Liver (tissue), 9 donors: Measurements from ENCODE around the gene TMEM255A. TPM values are rescaled to one million over a fixed set of nuclear protein-coding genes. Genes with fewer than 3 reads are reported as not detected.

Experiments
- DNase-seq: peaks from one replicate; pipeline ENCODE4 v3.0.0-alpha.2; 2017; ENCODE audit warnings: low spot score
- H3K27ac ChIP-seq, 2 donors: one replicate each; pipeline ENCODE4 v1.7.0; 2013; ENCODE audit warnings: inconsistent platforms in 2 of 2, low read length in 2 of 2, control low read depth in 1 of 2, low read depth in 1 of 2, mild to moderate bottlenecking in 1 of 2
- H3K27me3 ChIP-seq, 4 donors: one replicate each; pipeline versions ENCODE4 v1.6.1 to v1.7.0; 2013; ENCODE audit warnings: low read length in 3 of 4, inconsistent platforms in 1 of 4, mild to moderate bottlenecking in 1 of 4, moderate library complexity in 1 of 4; ENCODE audit not compliant: control insufficient read depth in 4 of 4, insufficient read depth in 4 of 4
- H3K36me3 ChIP-seq, 4 donors: one replicate each; pipeline versions ENCODE4 v1.6.1 to v1.7.0; 2013; ENCODE audit warnings: low read length in 3 of 4, mild to moderate bottlenecking in 3 of 4, low read depth in 1 of 4, moderate library complexity in 1 of 4; ENCODE audit not compliant: control insufficient read depth in 4 of 4, insufficient read depth in 3 of 4
- H3K4me1 ChIP-seq, 4 donors: one replicate each; pipeline versions ENCODE4 v1.6.1 to v1.7.0; 2013; ENCODE audit warnings: low read length in 3 of 4, mild to moderate bottlenecking in 3 of 4, moderate library complexity in 1 of 4; ENCODE audit not compliant: control insufficient read depth in 4 of 4, insufficient read depth in 4 of 4
- H3K4me3 ChIP-seq, 3 donors: one replicate each; pipeline versions ENCODE4 v1.6.1 to v1.7.0; 2013; ENCODE audit warnings: low read length in 3 of 3, control low read depth in 1 of 3, low read depth in 1 of 3, mild to moderate bottlenecking in 1 of 3
- H3K9ac ChIP-seq, 2 donors: one replicate each; pipeline ENCODE4 v1.7.0; 2013; ENCODE audit warnings: low read length in 2 of 2, mild to moderate bottlenecking in 2 of 2, moderate library complexity in 2 of 2, control low read depth in 1 of 2, low read depth in 1 of 2
- H3K9me3 ChIP-seq, 4 donors: one replicate each; pipeline versions ENCODE4 v1.6.1 to v1.7.0; 2013; ENCODE audit warnings: low read length in 3 of 4; ENCODE audit not compliant: control insufficient read depth in 4 of 4
- EGR1 ChIP-seq, 2 donors: IDR thresholded peaks; 2 replicates each; pipeline ENCODE4 v1.6.1; 2016 to 2018; ENCODE audit warnings: antibody characterized with exemption in 2 of 2, low read depth in 2 of 2
- FOXA1 ChIP-seq: IDR thresholded peaks from 2 replicates; pipeline ENCODE4 v1.6.1; 2016; ENCODE audit warnings: antibody characterized with exemption
- FOXA2 ChIP-seq: IDR thresholded peaks from 2 replicates; pipeline ENCODE4 v1.6.1; 2016; ENCODE audit warnings: antibody characterized with exemption
- HNF4G ChIP-seq: IDR thresholded peaks from 2 replicates; pipeline ENCODE4 v1.6.1; 2016; ENCODE audit warnings: antibody characterized with exemption
- JUND ChIP-seq, 2 donors: IDR thresholded peaks; 2 replicates each; pipeline ENCODE4 v1.6.1; 2016; ENCODE audit warnings: antibody characterized with exemption in 2 of 2
- NR2F2 ChIP-seq: IDR thresholded peaks from 2 replicates; pipeline ENCODE4 v1.6.1; 2016; ENCODE audit warnings: antibody characterized with exemption
- RAD21 ChIP-seq, 2 donors: IDR thresholded peaks; 2 replicates each; pipeline ENCODE4 v1.6.1; 2016; ENCODE audit warnings: antibody characterized with exemption in 2 of 2, mild to moderate bottlenecking in 2 of 2
- REST ChIP-seq: IDR thresholded peaks from 2 replicates; pipeline ENCODE4 v1.6.1; 2016; ENCODE audit warnings: antibody characterized with exemption, mild to moderate bottlenecking
- RXRA ChIP-seq, 2 donors: IDR thresholded peaks; 2 replicates each; pipeline ENCODE4 v1.6.1; 2017 to 2018; ENCODE audit warnings: antibody characterized with exemption in 2 of 2, mild to moderate bottlenecking in 1 of 2
- SP1 ChIP-seq: IDR thresholded peaks from 2 replicates; pipeline ENCODE4 v1.6.1; 2018; ENCODE audit warnings: antibody characterized with exemption, mild to moderate bottlenecking
- TAF1 ChIP-seq: conservative IDR thresholded peaks from 2 replicates; pipeline ENCODE4 v1.6.1; 2016; ENCODE audit warnings: antibody characterized with exemption, mild to moderate bottlenecking
- YY1 ChIP-seq: IDR thresholded peaks from 2 replicates; pipeline ENCODE4 v1.6.1; 2016; ENCODE audit warnings: antibody characterized with exemption, mild to moderate bottlenecking
- ZBTB33 ChIP-seq: IDR thresholded peaks from 2 replicates; pipeline ENCODE4 v1.6.1; 2016; ENCODE audit warnings: antibody characterized with exemption
- WGBS: extraction: QIAGEN DNeasy Blood & Tissue Kit; methylation state at CpG from one replicate; pipeline ENCODE4 v1.1.7; 2013; 5-methylcytosine and 5-hydroxymethylcytosine counted together
- polyA plus RNA-seq, 2 donors: library from polyadenylated mRNA; stranded (reverse) in 1 of 2; unstranded in 1 of 2; fragments of 200-250 nt in 1 of 2; fragments of >200 nt in 1 of 2; fragmentation: Nextera tagmentation in 1 of 2; extraction: Ambion mirVana in 1 of 2; gene quantifications; one replicate each; pipeline versions ENCODE4 v1.2.1 to v1.2.3, GENCODE V29; 2013 to 2015
- total RNA-seq, 2 donors: library from RNA; depleted of rRNA; stranded (reverse); fragments of >200 nt; gene quantifications; one replicate each; pipeline ENCODE4 v1.2.3, GENCODE V29; 2014
- TF ChIP-seq, protein P1 (sequence below): fragments of 150-350 bp; IDR thresholded peaks from 2 replicates; pipeline ENCODE4 v1.5.1; 2017; ENCODE audit warnings: improper control_type of control experiment, low read depth, low read length; ENCODE audit not compliant: missing input control
- TF ChIP-seq, protein P2 (sequence below): IDR thresholded peaks from 2 replicates; pipeline ENCODE4 v1.6.1; 2016; ENCODE audit warnings: antibody characterized with exemption
- donor health status: healthy.
- donor health status: healthy.
- donor health status: healthy.
- donor health status: healthy.
- donor health status: healthy.

Gene TMEM255A
- total and polyA plus RNA-seq, 4 donors: 0.08 TPM; not detected in 3

DNA sequence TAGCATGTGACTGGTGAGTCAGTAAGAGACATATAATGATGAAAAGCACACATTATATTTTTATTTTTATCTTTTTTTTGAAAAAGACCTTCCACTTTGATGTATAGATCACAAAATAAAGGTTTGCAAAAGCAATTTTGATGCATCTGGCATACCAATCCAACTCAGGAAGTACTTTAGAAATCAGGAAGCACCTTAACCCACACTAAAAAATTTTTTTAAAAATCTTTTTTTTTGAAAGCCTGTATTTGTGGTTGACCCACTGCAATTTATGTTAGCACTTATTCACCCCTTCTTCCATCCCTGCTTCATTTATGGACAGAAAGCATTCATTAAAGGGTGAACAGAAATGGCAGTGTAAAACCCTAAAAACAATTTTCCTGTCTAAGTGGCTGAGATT is 16.6 kb downstream of the TMEM255A start:
- Histone ChIP-seq H3K4me1 (peaks cover 0 to 10% (median 5%) of the 10 kb centered on the region in 4 donors), H3K27ac (no peak overlapping the region), H3K36me3 (no peaks in the 10 kb centered on the region), H3K9me3 (no peaks in the 10 kb centered on the region), H3K4me3 (no peak overlapping the region), H3K9ac (no peak overlapping the region), H3K27me3 (no peaks in the 10 kb centered on the region)
- TF ChIP-seq, protein P1, sequence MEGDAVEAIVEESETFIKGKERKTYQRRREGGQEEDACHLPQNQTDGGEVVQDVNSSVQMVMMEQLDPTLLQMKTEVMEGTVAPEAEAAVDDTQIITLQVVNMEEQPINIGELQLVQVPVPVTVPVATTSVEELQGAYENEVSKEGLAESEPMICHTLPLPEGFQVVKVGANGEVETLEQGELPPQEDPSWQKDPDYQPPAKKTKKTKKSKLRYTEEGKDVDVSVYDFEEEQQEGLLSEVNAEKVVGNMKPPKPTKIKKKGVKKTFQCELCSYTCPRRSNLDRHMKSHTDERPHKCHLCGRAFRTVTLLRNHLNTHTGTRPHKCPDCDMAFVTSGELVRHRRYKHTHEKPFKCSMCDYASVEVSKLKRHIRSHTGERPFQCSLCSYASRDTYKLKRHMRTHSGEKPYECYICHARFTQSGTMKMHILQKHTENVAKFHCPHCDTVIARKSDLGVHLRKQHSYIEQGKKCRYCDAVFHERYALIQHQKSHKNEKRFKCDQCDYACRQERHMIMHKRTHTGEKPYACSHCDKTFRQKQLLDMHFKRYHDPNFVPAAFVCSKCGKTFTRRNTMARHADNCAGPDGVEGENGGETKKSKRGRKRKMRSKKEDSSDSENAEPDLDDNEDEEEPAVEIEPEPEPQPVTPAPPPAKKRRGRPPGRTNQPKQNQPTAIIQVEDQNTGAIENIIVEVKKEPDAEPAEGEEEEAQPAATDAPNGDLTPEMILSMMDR: no peak
- TF ChIP-seq HNF4G (no peak), RAD21 (IDR thresholded peaks at IDR 0.05) (no peak), FOXA1 (no peak), RXRA (IDR thresholded peaks at IDR 0.05) (no peak), REST (no peak), JUND (IDR thresholded peaks at IDR 0.05) (no peak), TAF1 (no peak)
- TF ChIP-seq, protein P2, sequence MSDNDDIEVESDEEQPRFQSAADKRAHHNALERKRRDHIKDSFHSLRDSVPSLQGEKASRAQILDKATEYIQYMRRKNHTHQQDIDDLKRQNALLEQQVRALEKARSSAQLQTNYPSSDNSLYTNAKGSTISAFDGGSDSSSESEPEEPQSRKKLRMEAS: no peak
- DNase-seq: no peak

GRCh38 chrX:120293015-120293414 is 18.2 kb downstream of the TMEM255A start:
- Histone ChIP-seq H3K4me1 (peaks cover 0 to 7% (median 4%) of the 10 kb centered on the region in 4 donors), H3K9ac (no peak overlapping the region), H3K9me3 (no peaks in the 10 kb centered on the region), H3K27me3 (no peaks in the 10 kb centered on the region), H3K4me3 (no peak overlapping the region), H3K36me3 (no peaks in the 10 kb centered on the region), H3K27ac (no peak overlapping the region)
- 83% methylated on average over 2 of the region's 2 CpGs for WGBS
- no peak for TF ChIP-seq TAF1
- no peak for TF ChIP-seq FOXA2
- TF ChIP-seq HNF4G: no peak
- TF ChIP-seq RXRA (IDR thresholded peaks at IDR 0.05): no peak
- TF ChIP-seq YY1: no peak
- no peak for TF ChIP-seq SP1
- TF ChIP-seq EGR1 (IDR thresholded peaks at IDR 0.05; ENCODE audit: low read depth in 2 of 2): no peak
- TF ChIP-seq NR2F2: no peak
- no peak for TF ChIP-seq ZBTB33
- no peak for DNase-seq
